HepG2 (cell line): ENCODE measurements around the gene TOX4. TPM values are rescaled to one million over a fixed set of nuclear protein-coding genes. Genes with fewer than 3 reads are reported as not detected.
A peak's percentile ranks its signal among the peaks of the same experiment; 100 is the strongest.

ENCODE experiments used
- ASH2L ChIP-seq: fragments of 300-600, 200-600 bp; sonication (generic); IDR thresholded peaks from 2 replicates; pipeline ENCODE4 v1.7.0; 2017; ENCODE audit warnings: low read depth, mild to moderate bottlenecking, moderate library complexity, mixed read lengths, low read length; ENCODE audit not compliant: insufficient read length
- GATA4 ChIP-seq: sonication (generic); IDR thresholded peaks from 2 replicates; pipeline ENCODE4 v1.6.1; 2016; ENCODE audit warnings: antibody characterized with exemption, low read depth, borderline replicate concordance
- HMGXB3 ChIP-seq: sonication (generic); formaldehyde crosslinking; IDR thresholded peaks from 2 replicates; pipeline ENCODE4 v1.4.0; 2020; ENCODE audit warnings: missing genetic modification reagents, borderline replicate concordance
- HOXD1 ChIP-seq: sonication (generic); formaldehyde crosslinking; IDR thresholded peaks from 2 replicates; pipeline ENCODE4 v1.5.0; 2020; ENCODE audit warnings: missing genetic modification reagents
- KDM5B ChIP-seq: sonication (generic); formaldehyde crosslinking; IDR thresholded peaks from 2 replicates; pipeline ENCODE4 v1.4.0; 2020; ENCODE audit warnings: missing genetic modification reagents, mild to moderate bottlenecking, borderline replicate concordance
- ONECUT2 ChIP-seq: sonication (generic); formaldehyde crosslinking; IDR thresholded peaks from 2 replicates; pipeline ENCODE4 v1.4.0; 2020; ENCODE audit warnings: missing genetic modification reagents
- PAF1 ChIP-seq: IDR thresholded peaks from 2 replicates; pipeline ENCODE4 v1.6.1; 2016; ENCODE audit warnings: missing genetic modification reagents, missing compliant biosample characterization
- SAP130 ChIP-seq: IDR thresholded peaks from 2 replicates; pipeline ENCODE4 v1.6.1; 2016; ENCODE audit warnings: low read depth
- SP5 ChIP-seq: IDR thresholded peaks from 2 replicates; pipeline ENCODE4 v1.6.1; 2016; ENCODE audit warnings: low read depth, borderline replicate concordance
- STAG1 ChIP-seq: sonication (generic); formaldehyde crosslinking; IDR thresholded peaks from 2 replicates; pipeline ENCODE4 v1.4.0; 2020; ENCODE audit warnings: missing genetic modification reagents
- TCF7 ChIP-seq: sonication (generic); IDR thresholded peaks from 2 replicates; pipeline ENCODE4 v1.6.1; 2016; ENCODE audit warnings: antibody characterized with exemption, low read depth
- UBTF ChIP-seq: sonication (generic); formaldehyde crosslinking; IDR thresholded peaks from 2 replicates; pipeline ENCODE4 v1.4.0; 2020; ENCODE audit warnings: mild to moderate bottlenecking, missing genetic modification reagents
- ZBTB21 ChIP-seq: sonication (generic); formaldehyde crosslinking; IDR thresholded peaks from 2 replicates; pipeline ENCODE4 v1.4.0; 2020; ENCODE audit warnings: missing genetic modification reagents
- ZNF180 ChIP-seq: sonication (generic); formaldehyde crosslinking; IDR thresholded peaks from 2 replicates; pipeline ENCODE4 v1.4.0; 2020; ENCODE audit warnings: low read depth, missing genetic modification reagents, borderline replicate concordance
- ZNF430 ChIP-seq: sonication (generic); formaldehyde crosslinking; IDR thresholded peaks from 2 replicates; pipeline ENCODE4 v1.9.0; 2021; ENCODE audit warnings: mild to moderate bottlenecking, missing genetic modification reagents
- ZNF570 ChIP-seq: sonication (generic); formaldehyde crosslinking; IDR thresholded peaks from 2 replicates; pipeline ENCODE4 v1.4.0; 2020; ENCODE audit warnings: mild to moderate bottlenecking, missing genetic modification reagents, borderline replicate concordance
- ZNF776 ChIP-seq: sonication (generic); formaldehyde crosslinking; IDR thresholded peaks from 2 replicates; pipeline ENCODE4 v1.4.0; 2020; ENCODE audit warnings: mild to moderate bottlenecking, missing genetic modification reagents
- ZNF784 ChIP-seq: sonication (generic); formaldehyde crosslinking; IDR thresholded peaks from 2 replicates; pipeline ENCODE4 v1.5.1; 2020; ENCODE audit warnings: missing genetic modification reagents, mild to moderate bottlenecking, borderline replicate concordance
- ZNF792 ChIP-seq: IDR thresholded peaks from 2 replicates; pipeline ENCODE4 v1.6.1; 2016
- polyA plus RNA-seq, 8 experiments: library from polyadenylated mRNA; depleted of rRNA in 3 of 8; stranded (reverse) in 7 of 8; unstranded in 1 of 8; fragments of >200 nt; fragmentation: Illumina TruSeq in 4 of 8; extraction: Trizol in 4 of 8; gene quantifications; 2 replicates each; pipeline versions ENCODE4 v1.2.1 to v1.2.3, GENCODE V29; 2011 to 2016; ENCODE audit warnings: low read depth in 4 of 8, missing spikeins in 1 of 8, mixed read lengths in 1 of 8; ENCODE audit not compliant: insufficient read depth in 1 of 8
- total RNA-seq, 5 experiments: library from RNA; depleted of rRNA; stranded (reverse); fragments of >200 nt; fragmentation: Illumina TruSeq; extraction: Trizol; gene quantifications; 2 replicates each; pipeline ENCODE4 v1.2.3, GENCODE V29; 2016; ENCODE audit warnings: low read depth in 1 of 5
- TF ChIP-seq, protein P1 (sequence below): sonication (generic); formaldehyde crosslinking; IDR thresholded peaks from 2 replicates; pipeline ENCODE4 v1.4.0; 2020; ENCODE audit warnings: missing genetic modification reagents

Gene TOX4
- total and polyA plus RNA-seq, 2 of the 13 experiments (the other 11 are each of a cell fraction or from before 2014, with no cell fraction given), result 71.8 to 163 TPM

DNA sequence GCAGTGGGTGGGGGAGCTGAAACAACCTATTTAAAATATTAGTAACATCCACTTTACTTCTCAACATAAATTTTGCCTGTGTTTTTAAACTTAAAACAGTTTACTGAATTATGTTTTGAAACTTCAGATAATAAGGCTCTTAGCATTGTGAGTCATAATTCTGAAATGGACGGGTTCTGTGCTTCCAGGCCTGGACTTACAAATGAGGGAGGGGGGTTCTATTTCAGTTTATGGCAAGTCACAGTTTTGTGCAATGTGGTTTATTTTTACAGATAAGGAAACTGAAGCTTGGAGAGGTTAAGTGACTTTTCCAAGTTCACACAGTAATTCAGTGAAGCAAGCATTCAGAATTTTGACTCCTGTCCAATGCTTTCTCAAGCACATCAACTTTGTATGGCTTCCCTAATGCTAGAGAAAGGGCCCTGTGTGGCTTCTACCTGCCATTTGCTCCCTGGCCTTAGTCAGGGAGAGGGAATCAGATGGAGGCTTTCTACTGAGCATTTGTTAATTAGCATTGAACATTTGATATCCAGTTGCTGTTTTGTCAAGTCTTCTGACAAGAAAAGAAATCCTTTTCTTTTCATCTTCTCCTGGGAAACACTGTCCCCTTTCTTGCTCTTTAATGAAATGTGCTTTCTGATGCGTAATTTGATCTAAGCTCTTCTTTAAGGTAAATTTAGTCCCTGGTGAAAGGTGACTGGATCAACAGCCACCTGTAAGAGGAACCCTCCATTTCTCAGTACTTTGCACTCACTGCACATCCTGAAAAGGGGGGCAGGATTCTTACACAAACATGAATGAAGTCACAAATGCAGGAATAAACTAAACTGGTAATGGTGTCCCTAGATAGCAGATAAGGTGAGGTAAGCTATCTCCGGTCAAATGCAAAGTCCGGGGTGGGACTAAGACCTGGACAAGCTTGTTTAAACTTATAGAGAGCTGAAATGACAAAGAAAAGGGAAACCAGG is 51.7 kb downstream of the TOX4 start (continued):
- no peak for TF ChIP-seq ZNF180 (CRISPR knock-in tag)
- 0 out of 2 replicates have a peak, but pooled peaks have one; percentile 9 for TF ChIP-seq STAG1 (CRISPR knock-in tag)
- no peak for TF ChIP-seq ZNF570
- TF ChIP-seq ZNF776 (CRISPR knock-in tag), result no peak
- no peak for TF ChIP-seq ZNF784 (CRISPR knock-in tag)
- peak; percentile 65; the same call in 1 of the 2 replicates for TF ChIP-seq HOXD1
- peak; percentile 63; the same call in 1 of the 2 replicates for TF ChIP-seq GATA4
- TF ChIP-seq SAP130, result peak; percentile 86
- no peak for TF ChIP-seq PAF1 (CRISPR knock-in tag)
- TF ChIP-seq SP5, result 0 out of 2 replicates have a peak, but pooled peaks have one; percentile 25
- peak; percentile 75 for TF ChIP-seq ASH2L
- TF ChIP-seq ONECUT2 (CRISPR knock-in tag), result 0 out of 2 replicates have a peak, but pooled peaks have one; percentile 30
- peak; percentile 86; the same call in 1 of the 2 replicates for TF ChIP-seq ZBTB21 (CRISPR knock-in tag)
- peak; percentile 91; the same call in 1 of the 2 replicates for TF ChIP-seq ZNF792 (CRISPR knock-in tag)
- TF ChIP-seq HMGXB3 (CRISPR knock-in tag), result peak; percentile 69; the same call in 1 of the 2 replicates
- TF ChIP-seq KDM5B (CRISPR knock-in tag), result no peak
- TF ChIP-seq ZNF430 (CRISPR knock-in tag), result 0 out of 2 replicates have a peak, but pooled peaks have one; percentile 57
- TF ChIP-seq UBTF (CRISPR knock-in tag), result 0 out of 2 replicates have a peak, but pooled peaks have one; percentile 10
- TF ChIP-seq, protein P1, sequence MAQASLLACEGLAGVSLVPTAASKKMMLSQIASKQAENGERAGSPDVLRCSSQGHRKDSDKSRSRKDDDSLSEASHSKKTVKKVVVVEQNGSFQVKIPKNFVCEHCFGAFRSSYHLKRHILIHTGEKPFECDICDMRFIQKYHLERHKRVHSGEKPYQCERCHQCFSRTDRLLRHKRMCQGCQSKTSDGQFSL (CRISPR knock-in tag), result 0 out of 2 replicates have a peak, but pooled peaks have one; percentile 19
- peak; percentile 10; the same call in 1 of the 2 replicates for TF ChIP-seq TCF7
